ENCODE measurements around the gene RNF103. TPM values are rescaled to one million over a fixed set of nuclear protein-coding genes. Genes with fewer than 3 reads are reported as not detected.

Gene RNF103
- total and polyA plus RNA-seq, 2 of the 13 experiments (the other 11 are each of a cell fraction or from before 2014, with no cell fraction given), result 19.8 to 21.1 TPM

- no peak for TF ChIP-seq ZBTB40 (IDR thresholded peaks at IDR 0.05)
- peak; percentile 88; the same call in 1 of the 2 replicates for TF ChIP-seq ZBTB40 (CRISPR knock-in tag; IDR thresholded peaks at IDR 0.05)
- TF ChIP-seq AKNA (CRISPR knock-in tag; IDR thresholded peaks at IDR 0.05; ENCODE audit: borderline replicate concordance), result no peak
- TF ChIP-seq HNRNPUL1 (IDR thresholded peaks at IDR 0.05; ENCODE audit: low read depth, low read length), result peak; percentile 57; the same call in 1 of the 2 replicates
- TF ChIP-seq HES4 (CRISPR knock-in tag; IDR thresholded peaks at IDR 0.05; ENCODE audit: borderline replicate concordance), result no peak; the same call in 1 of the 2 replicates
- TF ChIP-seq FOSL1 (CRISPR knock-in tag; IDR thresholded peaks at IDR 0.05; ENCODE audit: borderline replicate concordance), result no peak
- TF ChIP-seq ZNF652 (CRISPR knock-in tag; IDR thresholded peaks at IDR 0.05; ENCODE audit: borderline replicate concordance, low read depth), result no peak; the same call in 1 of the 2 replicates
- TF ChIP-seq CREM (IDR thresholded peaks at IDR 0.05), result peak; percentile 11; the same call in 1 of the 2 replicates
- TF ChIP-seq CREM (CRISPR knock-in tag; IDR thresholded peaks at IDR 0.05), result no peak
- no peak for TF ChIP-seq SOX6 (IDR thresholded peaks at IDR 0.05)
- TF ChIP-seq SOX6 (CRISPR knock-in tag; IDR thresholded peaks at IDR 0.05), result peak; percentile 59
- TF ChIP-seq ZNF256 (CRISPR knock-in tag; conservative IDR thresholded peaks at IDR 0.05), result peak; percentile 22; the same call in 1 of the 2 replicates
- no peak; the same call in 1 of the 2 replicates for TF ChIP-seq ARNT2 (CRISPR knock-in tag; IDR thresholded peaks at IDR 0.05; ENCODE audit: low read depth)
- TF ChIP-seq U2AF2 (IDR thresholded peaks at IDR 0.05; ENCODE audit: low read depth, low read length), result no peak
These were observed at the start of gene RNF103 (continued) for GRCh38 chr2:86623494-86624266.

Measured in HepG2 (cell line).